H54 (cell line): ENCODE results near the gene KLRK1.
"Not testable (repeated sequence)": the region's sequence is repeated elsewhere in the genome, so short reads cannot be mapped to it uniquely, and the experiment has no call there.

ENCODE experiments used
- DNase-seq: peaks from one replicate; pipeline ENCODE4 v3.0.0; 2011; ENCODE audit warnings: low spot score, mixed read lengths; ENCODE audit not compliant: insufficient read length
- FAIRE-seq: peaks from 3 replicates; lab custom pipeline; 2011; peaks lifted over from hg19 to GRCh38; lab: Jason Lieb, UNC
- POLR2A ChIP-seq: IDR thresholded peaks from 2 replicates; pipeline ENCODE4 v1.6.1; 2011; ENCODE audit warnings: low read depth, mild to moderate bottlenecking, low read length

KLRK1 gene

DNA sequence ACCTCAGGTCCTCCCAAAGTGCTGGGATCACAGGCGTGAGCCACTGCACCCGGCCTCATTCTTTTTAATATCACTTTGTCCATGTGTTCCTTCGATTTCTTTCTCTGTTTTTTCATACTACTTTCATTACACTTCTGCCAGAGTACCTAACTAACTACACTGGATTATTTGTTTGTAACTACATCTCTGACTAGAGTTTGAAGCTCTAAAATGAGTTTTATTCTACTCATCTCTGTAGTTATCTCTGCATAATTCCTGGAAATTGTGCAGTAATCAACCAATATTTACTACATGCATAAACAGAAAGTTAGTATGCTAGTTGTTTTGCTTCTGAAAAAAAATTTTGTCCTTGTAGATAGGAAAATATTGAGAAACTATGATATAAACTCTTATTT is 15.2 kb downstream of the KLRK1 start:
- FAIRE-seq (no peak), DNase-seq (no peak)
- TF ChIP-seq POLR2A: no peak

DNA sequence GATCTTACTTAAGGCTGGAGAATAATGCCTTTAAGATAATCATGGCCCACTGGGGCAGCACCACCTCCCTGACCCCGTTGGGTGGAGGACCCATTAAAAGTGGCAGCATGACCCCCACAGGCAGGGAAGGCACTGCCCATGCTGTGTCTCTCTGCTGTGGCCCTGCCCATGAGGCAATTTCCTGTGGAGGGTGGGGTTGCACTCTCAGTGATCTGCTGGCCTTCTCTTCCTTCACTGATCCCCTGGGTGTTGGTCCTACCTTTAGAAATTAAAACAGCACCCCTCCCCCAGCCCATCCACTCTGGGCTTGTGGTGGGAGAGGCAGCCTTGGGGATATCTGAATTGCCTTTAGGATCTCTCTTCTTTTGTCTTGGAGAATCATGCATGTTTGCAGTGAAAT is 17.3 kb downstream of the KLRK1 start:
- DNase-seq (no peak), FAIRE-seq (no peak)
- no peak for TF ChIP-seq POLR2A

DNA sequence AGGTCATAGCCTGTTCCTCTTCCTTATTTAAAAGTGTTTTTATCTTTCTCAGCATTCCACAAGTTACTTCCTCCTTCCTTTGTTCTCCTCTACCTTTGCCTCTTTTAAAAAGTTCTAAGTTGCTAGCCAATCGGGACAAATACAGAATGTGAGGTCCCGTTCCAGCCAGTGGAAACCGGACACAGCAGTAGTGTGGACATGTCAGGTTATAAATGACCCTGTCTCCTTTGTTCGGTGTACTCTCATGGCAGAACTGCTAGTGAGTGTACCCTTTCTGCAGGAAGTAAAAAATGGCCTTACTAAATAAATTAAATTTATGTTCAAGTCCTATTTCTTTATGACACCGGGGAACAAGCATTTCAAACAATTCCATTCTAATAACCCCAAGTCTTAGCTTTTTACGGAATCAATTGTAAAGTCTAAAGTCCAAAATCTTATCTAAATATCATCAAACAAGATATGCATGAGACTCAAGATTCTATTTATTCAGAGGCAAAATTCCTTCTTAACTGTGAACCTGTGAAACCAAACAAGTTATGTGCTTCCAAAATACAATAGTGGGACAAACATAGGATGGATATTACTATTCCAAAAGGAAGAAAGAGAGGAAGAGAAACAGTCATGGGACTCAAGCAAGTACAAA is 17.8 kb downstream of the KLRK1 start:
- not testable (repeated sequence) for DNase-seq
- FAIRE-seq: peak; percentile 72

DNA sequence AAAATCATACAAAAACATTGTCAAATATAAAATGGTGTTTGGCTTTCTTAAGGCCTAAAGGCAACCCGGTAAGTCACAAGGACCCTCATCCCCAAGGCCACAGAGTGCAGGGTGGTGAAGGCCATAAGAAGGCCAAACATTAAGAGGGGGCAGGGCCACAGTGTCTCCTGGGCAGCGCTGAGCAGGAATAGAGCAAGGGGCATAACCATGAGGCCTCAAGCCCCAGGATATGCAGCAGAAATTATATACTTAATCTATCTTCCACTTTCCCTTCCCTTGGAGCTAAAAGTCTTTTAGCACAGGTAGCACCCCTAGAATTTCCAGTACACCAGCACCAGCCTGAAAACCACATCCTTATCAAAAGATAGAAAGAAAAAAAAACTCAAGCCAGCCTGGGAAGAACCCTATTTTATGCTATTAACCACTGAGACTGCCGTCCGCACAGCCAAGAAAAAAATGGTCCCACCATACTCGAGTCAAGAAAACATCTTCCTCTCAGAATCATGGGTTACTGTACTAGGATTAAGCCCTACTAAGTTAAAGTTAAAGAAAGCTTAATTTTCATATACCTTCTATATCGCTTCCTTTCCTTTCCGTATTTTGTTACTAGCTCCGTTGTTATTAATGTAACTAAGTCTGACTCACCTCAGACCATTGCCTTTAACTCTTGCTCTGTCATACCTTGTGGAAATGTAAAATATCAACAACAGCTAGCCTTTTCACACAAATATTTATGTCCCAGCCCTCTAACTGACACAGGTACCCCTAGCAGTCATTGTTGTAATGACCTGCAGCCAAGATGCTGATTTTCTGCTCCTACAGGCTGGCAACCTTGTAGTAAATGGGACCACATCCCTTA is 20.1 kb downstream of the KLRK1 start:
- TF ChIP-seq POLR2A: no peak
- FAIRE-seq (no peak), DNase-seq (no peak)

- no peak for DNase-seq
- no peak for FAIRE-seq
- TF ChIP-seq POLR2A: no peak
These were observed 21.4 kb downstream of the KLRK1 start for GRCh38 chr12:10368206-10369171.

GRCh38 chr12:10367714-10368113 is 22.1 kb downstream of the KLRK1 start:
- not testable (repeated sequence) for DNase-seq, FAIRE-seq

- TF ChIP-seq POLR2A: no peak
- DNase-seq: no peak
- FAIRE-seq: no peak
These were observed 23.0 kb downstream of the KLRK1 start for GRCh38 chr12:10366875-10367274.

GRCh38 chr12:10365696-10366405 is 24.0 kb downstream of the KLRK1 start:
- FAIRE-seq (no peak), DNase-seq (no peak)
- no peak for TF ChIP-seq POLR2A

- no peak for DNase-seq
- FAIRE-seq: peak; percentile 71
- no peak for TF ChIP-seq POLR2A
These were observed 24.8 kb downstream of the KLRK1 start for GRCh38 chr12:10364815-10365622.

GRCh38 chr12:10363914-10364814 is 25.7 kb downstream of the KLRK1 start:
- DNase-seq (peak; percentile 15), FAIRE-seq (peak; percentile 33)
- no peak for TF ChIP-seq POLR2A

DNA sequence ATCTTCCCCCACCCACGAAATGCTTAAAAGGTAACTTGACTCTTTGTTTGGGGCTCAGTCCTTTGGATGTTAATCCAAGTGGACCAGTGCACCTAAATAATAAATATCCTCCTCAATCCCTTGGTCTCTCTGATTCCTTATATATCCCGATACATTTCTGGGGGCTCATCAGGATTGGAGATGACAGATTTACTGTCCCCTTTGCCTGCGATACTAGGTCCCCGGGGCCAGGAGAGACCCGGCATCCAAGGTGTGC is 26.3 kb downstream of the KLRK1 start:
- no peak for FAIRE-seq
- no peak for DNase-seq
- TF ChIP-seq POLR2A: no peak
